IMR-90 (cell line): ENCODE measurements around the gene ADAMTS12. TPM values are rescaled to one million over a fixed set of nuclear protein-coding genes. Genes with fewer than 3 reads are reported as not detected.

Experiments
- BHLHE40 ChIP-seq: fragments of 150-350 bp; IDR thresholded peaks from 2 replicates; pipeline ENCODE4 v1.6.1; 2016; ENCODE audit warnings: mild to moderate bottlenecking, low read depth, low read length
- CEBPB ChIP-seq: IDR thresholded peaks from 2 replicates; pipeline ENCODE4 v1.6.1; 2012; ENCODE audit warnings: low read depth, low read length, improper control_type of control experiment
- NFE2L2 ChIP-seq: fragments of 150-350 bp; IDR thresholded peaks from 2 replicates; pipeline ENCODE4 v1.6.1; 2016; ENCODE audit warnings: low read depth, mild to moderate bottlenecking, low read length
- POLR2A ChIP-seq: IDR thresholded peaks from 2 replicates; pipeline ENCODE4 v1.6.1; 2012; ENCODE audit warnings: mild to moderate bottlenecking, low read depth, low read length
- RAD21 ChIP-seq: IDR thresholded peaks from 2 replicates; pipeline ENCODE4 v1.6.1; 2012; ENCODE audit warnings: low read length, improper control_type of control experiment
- RFX5 ChIP-seq: IDR thresholded peaks from 2 replicates; pipeline ENCODE4 v1.8.0; 2012; ENCODE audit warnings: low read depth, mild to moderate bottlenecking, low read length, moderate library complexity
- SMC3 ChIP-seq: fragments of 150-350 bp; IDR thresholded peaks from 2 replicates; pipeline ENCODE4 v1.6.1; 2016; ENCODE audit warnings: low read depth, mild to moderate bottlenecking, antibody characterized with exemption, low read length, moderate library complexity
- polyA plus RNA-seq, 3 experiments: library from polyadenylated mRNA; depleted of rRNA; stranded (reverse); fragments of >200 nt; gene quantifications; 2 replicates each; pipeline ENCODE4 v1.2.3, GENCODE V29; 2012; ENCODE audit warnings: low replicate concordance in 1 of 3
- total RNA-seq: library from RNA; depleted of rRNA; stranded (reverse); fragments of >200 nt; gene quantifications from 2 replicates; pipeline ENCODE4 v1.2.3, GENCODE V29; 2012
- TF ChIP-seq, protein P1 (sequence below): conservative IDR thresholded peaks from 2 replicates; pipeline ENCODE4 v1.5.1; 2012; ENCODE audit warnings: mild to moderate bottlenecking, low read depth, low read length, improper control_type of control experiment

The ADAMTS12 gene
- total and polyA plus RNA-seq, 2 of the 4 experiments (the other 2 are of a cell fraction): 27.3 to 51.3 TPM

DNA sequence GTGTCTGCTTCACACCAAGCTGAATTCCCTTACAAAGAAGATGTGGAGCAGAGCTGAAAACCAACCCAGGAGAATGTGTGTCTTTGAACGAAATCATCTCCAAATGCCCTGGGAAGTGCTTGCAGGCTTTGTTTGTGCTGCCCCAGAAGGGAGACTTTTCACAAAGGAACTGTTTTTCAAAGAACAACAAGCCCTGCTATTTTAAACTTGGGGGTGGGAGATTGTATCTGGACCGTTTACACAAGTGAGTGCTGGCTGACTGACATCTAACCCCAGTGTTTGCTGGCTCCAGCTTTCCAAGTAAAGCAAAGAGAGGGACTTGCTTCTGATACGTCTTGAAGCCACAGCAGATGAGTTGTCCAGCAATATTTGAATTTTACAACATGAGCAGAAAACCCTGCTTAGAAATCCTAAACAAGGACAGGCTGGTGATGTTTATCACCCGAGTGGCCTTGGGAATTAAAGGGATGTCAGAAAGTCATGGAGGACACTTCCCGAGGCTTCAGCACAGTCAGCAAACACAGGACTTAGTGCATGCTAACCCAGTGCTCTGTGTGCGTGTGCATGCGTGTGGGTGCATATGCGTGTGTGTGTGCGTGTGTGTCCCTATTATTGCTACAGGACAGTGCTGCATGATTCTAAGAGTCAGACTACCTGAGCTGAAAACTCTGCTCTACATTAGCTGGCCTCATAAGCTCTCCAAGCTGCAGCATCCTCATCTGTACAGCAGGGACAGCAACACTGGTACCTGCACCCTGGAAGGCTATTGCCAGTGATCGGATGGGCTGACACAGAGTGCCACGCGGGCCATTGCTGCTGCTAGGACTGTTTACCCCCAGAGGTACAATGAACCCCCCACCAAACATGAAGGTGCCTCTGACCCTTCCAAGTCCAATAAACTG is 1.4 kb downstream of the ADAMTS12 start (continued):
- TF ChIP-seq, protein P1, sequence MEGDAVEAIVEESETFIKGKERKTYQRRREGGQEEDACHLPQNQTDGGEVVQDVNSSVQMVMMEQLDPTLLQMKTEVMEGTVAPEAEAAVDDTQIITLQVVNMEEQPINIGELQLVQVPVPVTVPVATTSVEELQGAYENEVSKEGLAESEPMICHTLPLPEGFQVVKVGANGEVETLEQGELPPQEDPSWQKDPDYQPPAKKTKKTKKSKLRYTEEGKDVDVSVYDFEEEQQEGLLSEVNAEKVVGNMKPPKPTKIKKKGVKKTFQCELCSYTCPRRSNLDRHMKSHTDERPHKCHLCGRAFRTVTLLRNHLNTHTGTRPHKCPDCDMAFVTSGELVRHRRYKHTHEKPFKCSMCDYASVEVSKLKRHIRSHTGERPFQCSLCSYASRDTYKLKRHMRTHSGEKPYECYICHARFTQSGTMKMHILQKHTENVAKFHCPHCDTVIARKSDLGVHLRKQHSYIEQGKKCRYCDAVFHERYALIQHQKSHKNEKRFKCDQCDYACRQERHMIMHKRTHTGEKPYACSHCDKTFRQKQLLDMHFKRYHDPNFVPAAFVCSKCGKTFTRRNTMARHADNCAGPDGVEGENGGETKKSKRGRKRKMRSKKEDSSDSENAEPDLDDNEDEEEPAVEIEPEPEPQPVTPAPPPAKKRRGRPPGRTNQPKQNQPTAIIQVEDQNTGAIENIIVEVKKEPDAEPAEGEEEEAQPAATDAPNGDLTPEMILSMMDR: 0 out of 2 replicates have a peak, but pooled peaks have one; percentile 22
- TF ChIP-seq NFE2L2: no peak
- peak; percentile 24 for TF ChIP-seq RAD21
- TF ChIP-seq SMC3: peak; percentile 19; the same call in 1 of the 2 replicates
- TF ChIP-seq RFX5: no peak
- TF ChIP-seq BHLHE40: no peak
- TF ChIP-seq POLR2A: no peak
- TF ChIP-seq CEBPB: no peak
